ENCODE measurements around the gene UPF3B.
"Not testable (repeated sequence)": the region's sequence is repeated elsewhere in the genome, so short reads cannot be mapped to it uniquely, and the experiment has no call there.

UPF3B gene

DNA sequence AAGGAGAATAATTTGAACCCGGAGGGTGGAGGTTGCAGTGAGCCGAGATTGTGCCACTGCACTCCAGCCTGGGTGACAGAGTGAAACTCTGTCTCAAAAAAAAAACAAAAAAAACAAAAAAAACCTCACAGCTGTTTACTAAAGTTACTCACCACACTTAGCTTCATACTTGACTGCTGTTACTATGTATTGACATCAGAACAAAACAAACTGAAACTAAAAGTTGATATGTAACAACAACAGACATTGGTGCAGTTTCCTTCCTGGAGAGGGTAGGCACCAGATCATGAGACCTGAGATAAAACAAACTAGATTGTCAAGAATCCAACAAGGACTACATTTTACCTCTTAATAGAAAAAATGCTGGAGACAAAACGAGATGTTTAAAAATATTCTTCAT, 31.1 kb downstream of the UPF3B start:
- not testable (repeated sequence) for DNase-seq

DNA sequence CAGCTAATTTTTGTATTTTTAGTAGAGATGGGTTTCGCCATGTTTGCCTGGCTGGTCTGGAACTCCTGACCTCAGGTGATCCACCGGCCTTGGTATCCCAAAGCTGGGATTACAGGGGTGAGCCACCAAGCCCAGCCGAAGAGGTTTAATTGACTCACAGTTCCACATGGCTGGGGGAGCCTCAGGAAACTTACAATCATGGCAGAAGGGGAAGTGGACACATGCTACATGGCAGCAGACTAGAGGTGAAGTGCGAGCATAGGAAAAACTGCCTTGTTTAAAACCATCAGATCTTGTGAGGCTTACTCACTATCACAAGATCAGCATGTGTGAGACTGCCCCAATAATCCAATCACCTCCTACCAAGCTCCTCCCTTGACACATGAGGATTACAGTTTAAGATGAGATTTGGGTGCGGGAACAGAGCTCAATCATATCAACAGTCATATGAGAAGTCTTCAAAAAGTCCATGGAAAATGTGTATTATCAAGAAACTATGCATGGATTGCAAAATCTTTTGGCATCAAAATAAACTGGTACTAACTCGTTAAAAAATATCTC, 35.6 kb downstream of the UPF3B start:
- no peak for DNase-seq

DNA sequence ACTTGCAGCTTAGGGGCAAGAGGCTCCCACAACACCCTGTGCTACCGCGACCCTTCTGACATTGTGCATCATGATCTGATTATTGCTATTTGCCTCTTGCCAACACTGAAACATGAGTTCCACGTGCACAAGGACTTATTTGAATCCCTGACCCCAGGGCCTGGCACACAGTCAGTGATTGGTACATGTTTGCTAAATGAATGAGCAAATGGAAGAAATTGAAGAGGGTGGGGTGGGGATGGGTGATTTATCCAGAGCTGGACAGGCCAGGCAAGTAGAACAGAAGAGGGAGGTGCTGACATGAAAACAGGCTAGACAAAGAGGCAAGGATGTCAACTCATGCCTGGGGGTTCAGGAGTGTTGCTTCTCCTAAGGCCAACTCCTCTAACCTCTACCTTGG, 36.5 kb downstream of the UPF3B start:
- no peak for DNase-seq

DNA sequence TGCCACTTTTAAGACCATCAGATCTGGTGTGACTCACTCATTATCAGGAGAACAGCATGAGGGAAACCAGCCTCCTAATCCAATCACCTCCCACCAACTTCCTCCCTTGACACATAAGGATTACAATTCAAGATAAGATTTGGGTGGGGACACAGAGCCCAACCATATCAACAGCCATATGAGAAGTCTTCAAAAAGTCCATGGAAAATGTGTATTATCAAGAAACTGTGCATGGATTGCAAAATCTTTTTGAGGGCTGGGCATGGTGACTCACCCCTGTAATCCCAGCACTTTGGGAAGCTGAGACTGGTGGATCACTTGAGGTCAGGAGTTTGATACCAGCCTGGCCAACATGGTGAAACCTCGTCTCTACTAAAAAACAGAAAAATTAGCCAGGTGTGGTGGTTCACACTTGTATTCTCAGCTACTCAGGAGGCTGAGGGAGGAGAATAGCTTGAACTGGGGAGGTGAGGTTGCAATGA, 43.5 kb downstream of the UPF3B start:
- DNase-seq = no peak

DNA sequence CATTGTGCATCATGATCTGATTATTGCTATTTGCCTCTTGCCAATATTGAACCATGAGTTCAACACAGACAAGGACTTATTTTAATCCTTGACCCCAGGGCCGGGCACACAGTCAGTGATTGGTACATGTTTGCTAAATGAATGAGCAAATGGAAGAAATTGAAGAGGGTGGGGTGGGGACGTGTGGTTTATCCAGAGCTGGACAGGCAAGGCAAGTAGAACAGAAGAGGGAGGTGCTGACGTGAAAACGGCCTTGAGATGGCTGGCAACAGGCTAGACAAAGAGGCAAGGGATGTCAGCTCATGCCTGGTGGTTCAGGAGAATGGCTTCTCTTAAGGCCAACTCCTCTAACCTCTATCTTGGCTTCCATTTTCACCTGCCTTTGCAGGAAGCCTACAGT, 44.3 kb downstream of the UPF3B start:
- DNase-seq = not testable (repeated sequence)

DNA sequence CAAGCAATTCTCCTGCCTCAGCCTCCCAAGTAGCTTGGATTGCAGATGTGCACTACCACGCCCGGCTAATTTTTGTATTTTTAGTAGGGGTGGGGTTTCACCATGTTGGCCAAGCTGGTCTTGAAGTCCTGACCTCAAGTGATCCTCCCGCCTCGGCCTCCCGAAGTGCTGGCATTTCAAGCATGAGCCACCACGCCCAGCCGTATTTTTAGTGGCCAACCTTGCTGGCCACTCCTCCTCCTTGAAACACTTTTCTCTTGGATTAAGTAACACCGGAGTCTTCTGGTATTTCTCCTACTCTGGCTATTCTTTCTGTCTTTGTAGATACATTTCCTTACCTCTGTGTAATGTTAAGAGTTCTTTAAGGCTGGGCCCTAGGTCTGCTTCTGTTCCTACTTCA, 50.2 kb downstream of the UPF3B start:
- DNase-seq = no peak

DNA sequence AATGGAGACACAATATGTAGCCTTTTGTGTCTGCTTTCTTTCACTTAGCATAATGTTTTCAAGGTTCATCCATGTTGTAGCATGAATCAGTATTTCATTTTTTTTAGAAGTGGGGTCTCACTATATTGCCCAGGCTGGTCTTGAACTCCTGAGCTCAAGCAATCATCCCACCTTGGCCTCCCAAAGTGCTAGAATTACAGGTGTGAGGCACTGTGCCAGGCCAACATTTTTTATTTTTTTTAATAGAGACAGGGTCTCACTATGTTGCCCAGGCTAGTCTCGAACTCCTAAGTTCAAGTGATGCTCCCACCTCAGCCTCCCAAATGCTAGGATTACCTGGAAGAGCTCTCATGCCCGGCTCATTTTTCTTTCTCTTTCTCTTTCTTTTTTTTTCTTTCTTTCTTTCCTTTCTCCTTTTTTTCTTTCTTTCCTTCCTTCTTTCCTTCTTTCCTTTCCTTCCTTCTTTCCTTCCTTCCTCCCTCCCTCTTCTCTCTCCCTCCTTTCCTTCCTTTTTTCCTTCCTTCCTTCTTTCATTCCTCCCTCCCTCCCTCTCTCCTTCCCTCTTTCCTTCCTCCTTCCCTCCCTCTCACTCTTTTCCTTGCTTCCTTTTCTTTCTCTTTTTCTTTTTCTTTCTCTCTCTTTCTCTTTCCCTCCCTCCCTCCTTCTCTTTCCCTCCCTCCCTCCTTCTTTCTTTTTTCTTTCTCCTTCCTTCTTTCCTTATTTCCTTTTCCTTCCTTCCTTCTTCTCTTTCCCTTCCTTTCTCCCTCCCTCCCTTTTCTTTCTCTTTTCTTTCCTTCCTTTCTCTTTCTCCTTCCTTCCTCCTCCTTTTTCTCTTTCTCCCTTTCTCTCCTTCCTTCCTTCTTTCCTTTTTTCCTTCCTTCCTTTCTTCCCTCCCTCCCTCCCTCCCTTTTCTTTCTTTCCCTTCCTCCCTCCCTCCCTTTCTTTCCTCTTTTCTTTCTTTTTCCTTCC, 51.2 kb downstream of the UPF3B start:
- DNase-seq = no peak

DNA sequence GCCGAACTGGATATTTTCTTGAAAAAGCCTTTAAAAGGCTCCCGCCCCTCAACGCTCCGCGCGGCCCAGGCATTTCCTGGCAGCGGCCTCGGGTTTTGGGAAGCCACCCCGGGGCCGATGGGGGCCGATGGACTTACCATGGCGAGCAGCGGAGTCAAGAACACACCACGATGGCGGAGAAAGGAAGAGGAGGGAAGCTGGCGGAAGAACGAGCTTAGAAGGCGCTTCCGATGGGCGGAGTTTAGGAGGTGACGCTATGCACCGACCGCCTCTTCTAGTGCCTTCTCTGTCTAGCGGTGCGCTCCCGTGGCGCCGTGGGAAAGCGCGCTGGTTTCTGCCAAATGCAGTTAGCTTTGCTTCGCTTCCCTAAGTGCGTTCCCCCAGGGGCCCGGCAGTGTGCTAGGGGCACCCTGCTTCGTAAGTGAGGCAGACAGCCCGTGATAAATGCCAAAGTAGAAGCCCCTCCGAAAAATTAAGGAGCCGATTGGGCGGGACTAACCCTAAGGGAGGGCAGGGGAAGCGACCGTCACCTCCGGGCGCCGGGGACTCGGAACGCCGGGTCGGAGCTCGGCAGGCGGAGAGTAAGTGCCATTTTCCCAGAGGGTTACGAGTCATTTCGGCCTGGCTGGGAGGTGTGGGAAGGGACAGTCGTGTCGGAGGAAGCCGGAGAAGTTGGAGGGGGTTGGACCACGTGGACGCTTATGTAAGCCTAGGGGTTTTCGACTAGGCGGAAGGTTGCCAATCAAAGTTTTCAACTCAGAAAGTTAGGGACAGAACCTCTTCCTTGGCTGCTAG, 61.1 kb downstream of the UPF3B start, which contains the start of gene RPL39:
Gene RPL39 (minus strand): TSS at position 194 of the 795 bp plus-strand sequence. CDS start 54 bp downstream, at position 140.
- DNase-seq = peak; percentile 67

DNA sequence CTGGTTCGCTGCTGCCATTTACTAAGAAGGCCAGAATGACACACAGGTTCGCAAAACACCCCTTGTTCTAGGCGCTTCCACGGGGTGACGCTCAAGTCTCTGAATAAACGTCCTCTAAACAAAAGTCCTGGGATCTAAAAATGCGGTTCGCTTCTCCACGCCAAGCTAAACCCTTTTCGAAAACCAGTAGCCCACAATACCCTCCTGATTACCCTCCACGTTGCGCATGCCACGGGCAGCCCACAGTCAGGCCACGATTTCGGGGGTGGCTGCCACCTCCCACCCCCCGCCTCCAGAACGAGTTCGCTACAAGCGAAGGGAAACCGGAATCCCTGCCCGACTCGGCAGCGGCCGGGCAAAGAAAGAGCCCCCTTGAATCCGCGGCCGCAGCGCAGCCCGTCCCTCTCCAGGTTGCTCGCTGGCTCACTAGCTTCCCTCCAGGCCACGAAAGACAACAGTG, 61.8 kb downstream of the UPF3B start:
- DNase-seq = peak; percentile 13

DNA sequence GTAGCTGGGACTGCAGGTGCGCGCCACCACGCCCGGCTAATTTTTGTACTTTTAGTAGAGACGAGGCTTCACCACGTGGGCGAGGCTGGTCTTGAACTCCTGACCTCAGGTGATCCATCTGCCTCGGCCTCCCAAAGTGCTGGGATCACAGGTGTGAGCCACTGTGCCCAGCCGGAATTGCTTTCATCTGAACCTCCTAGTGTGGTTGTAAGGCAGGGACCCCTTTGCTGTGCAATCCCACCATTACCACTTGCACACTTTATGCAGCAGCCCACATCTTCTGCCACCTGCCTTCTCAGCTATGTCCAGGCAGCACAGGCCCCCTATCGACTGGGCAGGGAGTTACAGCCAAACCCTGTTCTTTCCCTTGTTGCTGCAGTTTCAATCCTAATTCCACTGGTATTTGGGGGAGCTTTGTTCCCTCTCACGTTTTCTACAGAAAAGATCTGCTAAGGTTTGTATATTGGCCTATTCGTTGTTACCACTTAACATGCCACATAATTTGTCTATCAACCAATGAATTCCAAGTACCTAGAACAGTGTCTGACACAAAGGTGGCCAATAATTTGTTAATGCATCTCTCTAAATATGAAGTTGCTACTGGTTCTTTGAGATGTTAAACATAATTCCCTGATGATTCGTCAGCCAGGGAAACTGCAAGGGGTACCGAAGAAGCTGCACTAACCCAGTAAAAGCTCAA, 67.9 kb downstream of the UPF3B start:
- peak; percentile 38 for DNase-seq

Measured in activated gamma-delta T cell treated with Interleukin-2 at 50 U/mL for 16 hours (primary cell).